Astrocyte of the hippocampus (primary cell): ENCODE data around the gene IL10.

ENCODE experiments used
- DNase-seq: peaks from one replicate; pipeline ENCODE4 v3.0.0; 2011; ENCODE audit warnings: low read depth, low spot score

Gene IL10

DNA sequence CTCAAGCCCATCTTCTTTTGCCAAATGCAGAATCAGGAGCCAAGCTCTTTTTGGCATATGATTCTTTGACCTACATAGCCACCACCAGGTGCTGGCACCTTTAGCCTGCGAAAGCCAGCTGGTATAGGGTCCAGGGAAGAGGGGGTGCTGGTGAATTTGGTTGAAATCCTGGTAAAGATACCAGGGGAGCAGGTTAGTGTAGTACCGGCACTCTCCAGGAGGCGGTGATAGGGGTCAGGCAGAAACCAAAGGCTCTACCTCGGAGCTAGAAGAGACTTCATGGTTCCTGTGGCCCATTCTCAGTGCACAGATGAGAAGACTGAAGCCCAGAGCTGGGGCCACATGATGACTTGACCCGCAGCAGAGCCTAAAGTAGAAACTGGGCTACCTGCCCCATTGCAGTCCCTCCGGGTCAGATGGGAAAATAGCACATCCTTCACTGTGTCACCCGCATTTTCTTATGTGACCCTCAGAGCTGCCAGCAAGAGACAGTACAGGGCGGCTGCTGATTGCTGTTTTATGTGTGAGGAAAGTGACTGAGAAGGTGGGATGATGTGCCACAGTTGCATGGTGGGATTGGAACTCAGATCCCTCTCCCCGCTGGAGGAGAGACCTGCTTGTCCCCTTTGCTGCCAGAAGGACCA lies 37.7 kb downstream of the IL10 start:
- peak; percentile 54 for DNase-seq

GRCh38 chr1:206732992-206733391 lies 39.3 kb downstream of the IL10 start:
- no peak for DNase-seq

DNA sequence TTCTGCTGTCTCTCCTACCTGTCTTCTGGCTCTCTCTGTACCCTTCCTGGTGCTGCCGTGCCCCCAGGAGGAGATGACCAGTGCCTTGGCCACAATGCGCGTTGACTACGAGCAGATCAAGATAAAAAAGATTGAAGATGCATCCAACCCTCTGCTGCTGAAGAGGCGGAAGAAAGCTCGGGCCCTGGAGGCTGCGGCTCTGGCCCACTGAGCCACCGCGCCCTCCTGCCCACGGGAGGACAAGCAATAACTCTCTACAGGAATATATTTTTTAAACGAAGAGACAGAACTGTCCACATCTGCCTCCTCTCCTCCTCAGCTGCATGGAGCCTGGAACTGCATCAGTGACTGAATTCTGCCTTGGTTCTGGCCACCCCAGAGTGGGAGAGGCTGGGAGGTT lies 39.8 kb downstream of the IL10 start:
- no peak for DNase-seq

- DNase-seq, result no peak
Measured at GRCh38 chr1:206729507-206729906, 42.8 kb downstream of the IL10 start.

DNA sequence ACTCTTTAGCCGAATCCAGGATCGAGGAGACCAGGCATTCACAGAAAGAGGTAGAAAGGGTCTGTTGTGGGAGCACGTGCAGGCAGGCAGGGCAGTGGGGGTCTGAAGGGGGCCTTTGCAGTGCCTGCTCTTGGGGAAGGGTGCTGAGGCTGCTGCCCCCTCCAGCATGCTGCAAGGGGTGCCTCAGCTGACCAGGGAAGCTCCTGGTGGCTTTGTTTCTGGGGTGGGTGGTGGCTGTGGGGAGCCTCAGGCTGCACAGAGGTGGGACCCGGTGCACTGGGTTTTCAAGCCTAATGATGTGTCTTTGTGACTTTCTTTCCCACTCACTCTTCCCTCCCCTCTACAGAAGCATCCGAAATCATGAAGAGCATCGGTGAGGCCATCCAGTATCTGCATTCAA lies 43.2 kb downstream of the IL10 start:
- DNase-seq, result no peak

GRCh38 chr1:206728697-206728987 lies 43.7 kb downstream of the IL10 start:
- no peak for DNase-seq

DNA sequence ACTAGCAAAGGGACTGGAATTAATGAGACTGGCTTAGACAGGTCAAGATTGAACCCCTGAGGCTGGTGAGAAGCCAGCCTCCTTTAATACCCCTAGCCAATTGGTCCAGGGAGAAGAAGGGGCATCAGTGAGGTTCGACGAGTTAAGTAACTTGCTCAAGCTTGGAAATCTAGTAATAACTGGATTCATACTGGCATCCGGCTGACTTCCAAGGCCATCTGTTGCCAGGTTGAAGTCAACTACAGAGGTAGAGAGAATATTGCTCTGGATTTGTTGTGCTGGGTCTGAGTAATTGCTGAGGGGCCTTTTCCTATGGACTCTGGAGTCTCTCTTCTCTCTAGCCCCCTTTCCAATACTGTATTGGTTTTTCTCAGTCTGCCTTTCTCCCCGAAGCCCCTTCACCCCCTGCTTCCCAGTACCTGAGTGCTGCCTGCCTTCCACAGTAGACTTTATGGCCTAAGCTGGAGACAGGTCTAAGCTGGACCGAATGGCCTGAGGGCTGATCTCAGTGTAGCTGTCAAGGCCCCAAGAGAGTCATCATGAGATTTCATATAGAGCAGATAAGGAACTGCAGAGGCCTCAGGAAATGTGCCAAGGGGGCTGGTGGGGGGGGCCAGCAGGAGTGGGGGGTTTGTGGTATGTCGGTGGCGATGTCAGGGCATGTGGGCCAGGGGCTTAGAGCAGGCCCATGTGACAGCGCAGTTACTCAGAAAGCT lies 44.2 kb downstream of the IL10 start:
- no peak for DNase-seq

DNA sequence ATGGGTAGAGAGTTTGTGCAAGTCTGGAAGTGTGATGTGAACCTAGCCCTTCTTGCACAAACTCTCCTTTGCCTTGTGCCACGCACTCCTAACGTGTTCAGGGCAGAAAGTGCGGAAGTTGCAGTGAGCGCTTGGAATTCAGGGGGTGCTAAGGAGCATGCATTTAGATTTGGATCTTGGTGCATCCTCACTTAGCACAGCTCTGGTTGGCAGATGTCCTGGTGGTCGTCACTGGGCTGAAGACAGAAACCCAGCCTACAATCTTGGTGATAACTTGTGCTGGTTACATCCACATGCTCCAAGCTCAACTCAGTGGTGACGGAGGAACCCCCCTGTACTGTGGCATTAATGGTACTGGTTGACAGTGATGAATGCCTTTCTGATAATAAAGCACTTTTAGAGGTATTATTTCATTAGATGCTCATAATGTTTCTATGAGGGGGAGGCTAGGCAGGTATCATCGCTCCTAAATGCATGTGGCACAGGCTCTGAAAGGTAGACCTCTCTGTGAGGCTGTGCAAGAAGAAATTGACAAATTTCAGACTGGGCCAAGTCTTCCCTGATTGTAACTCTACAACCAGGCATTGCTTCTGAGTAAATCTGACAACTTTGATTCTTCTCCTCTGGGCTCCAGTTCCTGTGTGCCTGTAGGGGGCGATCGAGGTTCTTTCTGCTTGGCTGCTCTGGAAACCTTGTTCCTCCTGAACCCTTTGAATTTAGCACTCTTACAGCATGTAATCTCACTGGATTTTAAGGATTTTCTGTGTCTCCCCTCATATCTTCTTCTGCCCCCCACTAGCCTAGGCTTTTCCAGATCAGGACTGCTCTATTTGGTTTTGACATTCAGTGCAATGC lies 47.0 kb downstream of the IL10 start:
- DNase-seq, result peak; percentile 51

DNA sequence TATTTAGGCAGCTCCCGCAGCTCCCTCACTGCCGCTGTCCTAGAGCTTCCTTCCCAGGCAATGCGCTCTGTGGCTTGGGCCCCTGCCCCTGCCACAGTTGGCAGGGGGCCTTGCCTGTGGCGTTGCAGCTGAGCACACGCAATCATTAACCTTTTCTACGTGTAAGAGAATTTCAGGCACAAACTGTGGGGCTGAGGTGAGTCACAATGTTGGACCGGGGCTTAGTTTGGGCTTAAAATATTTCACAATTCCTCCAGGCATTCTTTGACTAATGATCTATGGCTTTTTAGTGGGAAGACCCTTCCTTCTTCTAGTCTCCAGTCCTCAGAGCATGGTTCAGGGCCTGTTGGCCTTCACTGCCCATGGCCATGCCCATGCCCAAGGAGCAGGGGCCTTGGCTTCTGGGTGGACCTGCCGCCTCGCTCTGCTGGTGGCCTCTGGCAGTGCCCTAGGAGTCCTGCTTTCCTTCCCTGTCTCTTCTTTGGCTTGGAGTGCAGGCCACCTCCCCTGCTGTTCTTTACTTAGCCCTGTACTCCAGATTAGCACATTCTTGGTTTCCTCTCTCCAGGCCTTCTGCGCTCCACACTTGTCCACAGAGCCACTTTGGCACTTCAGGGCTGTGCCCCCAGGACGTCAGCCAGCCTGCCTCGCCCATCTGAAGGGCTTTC lies 48.4 kb downstream of the IL10 start:
- DNase-seq, result peak; percentile 91

- no peak for DNase-seq
Measured at GRCh38 chr1:206723462-206723804, 48.9 kb downstream of the IL10 start.

DNA sequence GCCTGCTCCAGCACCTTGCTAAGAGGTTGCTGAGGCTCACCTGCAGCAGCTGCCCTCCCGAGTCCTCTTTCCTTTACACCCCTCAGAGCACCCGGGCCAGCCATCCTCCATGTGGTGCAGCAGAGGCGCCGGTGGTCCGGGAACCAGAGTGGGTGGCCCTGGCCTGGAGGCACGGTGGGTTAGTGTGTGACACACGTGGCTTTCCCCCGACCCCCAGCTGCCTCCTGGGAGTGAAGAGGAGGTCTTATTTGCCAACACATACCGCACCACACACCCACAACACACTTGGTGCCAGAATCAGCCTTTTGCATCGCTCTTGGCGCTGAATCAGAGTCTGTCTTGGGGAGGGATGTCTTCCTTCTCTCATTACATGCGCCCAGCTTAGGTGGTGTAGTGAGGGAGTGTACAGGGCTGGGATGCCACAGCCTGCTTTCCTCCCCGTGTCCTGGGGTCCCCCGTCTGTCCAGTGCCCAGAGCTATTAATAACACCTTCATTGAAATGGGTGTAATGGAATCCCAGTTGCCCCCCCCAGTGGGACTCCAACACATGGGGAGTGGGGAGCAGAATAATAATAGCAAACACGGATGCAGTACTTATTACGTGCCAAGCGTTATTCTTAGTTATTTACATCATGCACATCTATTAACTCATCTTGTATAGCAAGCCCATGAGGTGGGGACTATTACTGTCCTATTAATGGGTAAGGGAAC lies 49.4 kb downstream of the IL10 start:
- peak; percentile 38 for DNase-seq

GRCh38 chr1:206721454-206721853 lies 50.8 kb downstream of the IL10 start:
- no peak for DNase-seq

DNA sequence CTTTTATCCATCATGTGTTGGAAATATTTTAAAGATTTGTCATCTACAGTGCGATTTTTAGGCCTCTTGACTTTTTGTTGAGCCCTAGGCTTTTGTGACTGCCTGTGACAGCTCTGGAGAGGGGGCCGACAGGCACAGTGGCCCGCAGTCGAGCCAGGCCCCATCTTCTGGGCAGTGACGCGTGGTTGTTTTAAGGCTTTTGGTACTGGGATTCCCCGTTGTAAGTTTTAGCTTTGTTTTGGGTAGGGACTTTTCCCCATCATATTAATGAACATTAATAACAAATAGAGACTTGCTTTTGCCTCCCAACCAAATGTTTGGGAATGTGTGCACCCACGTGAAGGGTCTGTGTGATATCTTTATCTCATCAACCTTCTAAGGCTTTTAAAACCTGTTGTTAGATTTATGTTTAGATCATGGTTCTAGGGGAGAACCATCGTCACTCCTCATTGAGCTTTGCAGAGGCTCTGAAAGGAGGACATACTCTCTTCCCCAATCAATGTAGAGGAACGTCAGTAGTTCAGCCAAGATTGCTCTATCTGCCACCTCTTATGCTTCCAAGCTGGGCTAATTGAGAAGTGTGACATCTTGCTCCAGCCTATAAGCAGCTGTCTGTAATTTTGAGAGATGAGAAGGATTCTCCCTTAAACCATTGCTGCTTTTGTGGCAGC lies 53.0 kb downstream of the IL10 start:
- DNase-seq, result no peak

DNA sequence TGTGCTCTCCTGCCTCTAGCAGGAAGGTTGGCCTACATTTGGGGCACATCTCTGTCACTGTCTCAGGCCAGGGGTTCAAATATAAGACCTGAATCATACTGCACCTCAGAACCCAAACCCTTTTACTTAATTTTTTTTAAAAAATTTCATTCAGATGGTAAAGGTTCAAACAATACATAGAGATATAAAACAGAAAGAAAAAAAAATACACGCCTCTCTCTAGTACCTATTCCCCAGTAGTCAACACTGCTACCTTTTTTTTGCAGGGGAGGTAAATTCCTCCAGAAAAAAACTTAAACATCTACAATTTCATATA lies 54.7 kb downstream of the IL10 start:
- no peak for DNase-seq
